T-helper 9 cell (primary cell): Measurements from ENCODE around the gene EDC3.
A peak's percentile ranks its signal among the peaks of the same experiment; 100 is the strongest.
"Not testable (repeated sequence)": the region's sequence is repeated elsewhere in the genome, so short reads cannot be mapped to it uniquely, and the experiment has no call there.

ENCODE experiments used
- DNase-seq: peaks from one replicate; pipeline ENCODE4 v3.0.0-alpha.2; 2020
- total RNA-seq, 2 donors: gene quantifications; one replicate each; lab custom pipeline; 2026; lab: John Stamatoyannopoulos, UW

The EDC3 gene
- total RNA-seq = 12.5 to 26.6 reads per million in 2 donors

- DNase-seq = peak; percentile 87
Observed at GRCh38 chr15:74695597-74696397, at the start of gene EDC3. Gene EDC3 (minus strand): TSS chr15:74696024. CDS start chr15:74675124, 20,900 bp downstream.

- DNase-seq = no peak
Observed at GRCh38 chr15:74742422-74742821, 46.6 kb upstream of the EDC3 start.

- not testable (repeated sequence) for DNase-seq
Observed at GRCh38 chr15:74738239-74738638, 42.4 kb upstream of the EDC3 start.

DNA sequence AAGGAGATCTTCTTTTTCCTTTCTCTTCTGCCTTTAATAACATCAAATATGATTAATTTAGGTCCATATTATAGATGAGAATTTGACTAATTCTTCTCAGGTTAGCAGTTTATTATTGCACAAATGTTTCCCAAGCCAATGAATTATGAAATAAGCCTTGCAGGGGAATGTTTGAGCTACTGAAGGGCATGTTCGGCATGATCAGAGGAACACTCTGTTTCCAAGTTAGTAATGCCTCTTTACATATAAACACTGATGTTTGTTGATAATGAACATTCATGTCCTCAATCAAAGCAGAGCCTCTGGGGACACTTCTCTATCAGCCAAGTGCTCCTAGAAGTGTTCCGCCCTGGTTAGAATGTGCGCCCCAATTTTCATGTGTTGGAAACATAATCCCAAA is 39.5 kb upstream of the EDC3 start:
- no peak for DNase-seq

DNA sequence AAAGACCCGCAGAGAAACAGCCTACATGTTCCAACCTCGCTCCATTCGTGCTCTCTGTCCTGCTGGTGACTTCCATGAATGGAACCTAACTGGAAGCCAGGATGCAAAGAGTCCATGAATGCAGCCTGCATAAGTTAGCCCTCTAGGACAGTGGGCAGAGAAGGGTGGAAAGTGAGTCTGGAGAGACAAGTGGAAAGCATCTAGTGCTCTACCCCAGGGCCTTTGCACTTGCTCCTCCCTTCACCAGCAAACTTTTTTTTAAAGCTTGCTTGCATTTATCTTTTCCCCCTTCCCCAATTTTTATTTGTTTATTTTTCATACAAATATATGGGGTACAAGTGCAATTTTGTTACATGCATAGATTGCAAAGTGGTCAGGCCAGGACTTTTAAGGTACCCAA is 37.4 kb upstream of the EDC3 start:
- DNase-seq = no peak

DNA sequence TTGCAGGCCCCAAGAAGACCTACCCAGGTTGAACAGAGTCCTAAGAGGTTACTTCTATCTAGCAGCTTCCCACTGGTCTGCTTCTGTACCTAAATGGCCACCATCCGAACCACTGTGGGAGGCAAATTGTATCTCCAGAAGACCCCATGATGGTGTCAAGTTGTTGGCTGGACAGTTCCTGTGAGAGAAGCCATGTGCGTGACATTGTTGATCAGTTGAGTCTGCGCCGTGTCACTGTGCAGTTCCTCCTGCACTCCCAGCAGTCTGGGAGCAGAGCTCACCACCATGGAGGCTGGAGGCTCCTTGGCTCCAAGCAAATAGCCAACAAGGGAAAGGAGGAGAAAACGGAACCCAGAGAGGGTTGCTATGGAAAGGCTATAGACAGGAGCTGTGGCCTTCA is 37.0 kb upstream of the EDC3 start:
- DNase-seq = no peak

GRCh38 chr15:74730619-74731316 is 34.9 kb upstream of the EDC3 start:
- no peak for DNase-seq

DNA sequence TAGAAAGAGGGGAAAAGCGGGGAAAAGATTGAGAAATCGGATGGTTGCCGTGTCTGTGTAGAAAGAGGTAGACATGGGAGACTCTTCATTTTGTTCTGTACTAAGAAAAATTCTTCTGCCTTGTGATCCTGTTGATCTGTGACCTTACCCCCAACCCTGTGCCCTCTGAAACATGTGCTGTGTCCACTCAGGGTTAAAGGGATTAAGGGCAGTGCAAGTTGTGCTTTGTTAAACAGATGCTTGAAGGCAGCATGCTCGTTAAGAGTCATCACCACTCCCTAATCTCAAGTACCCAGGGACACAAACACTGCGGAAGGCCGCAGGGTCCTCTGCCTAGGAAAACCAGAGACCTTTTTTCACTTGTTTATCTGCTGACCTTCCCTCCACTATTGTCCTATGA is 33.5 kb upstream of the EDC3 start:
- DNase-seq = not testable (repeated sequence)

DNA sequence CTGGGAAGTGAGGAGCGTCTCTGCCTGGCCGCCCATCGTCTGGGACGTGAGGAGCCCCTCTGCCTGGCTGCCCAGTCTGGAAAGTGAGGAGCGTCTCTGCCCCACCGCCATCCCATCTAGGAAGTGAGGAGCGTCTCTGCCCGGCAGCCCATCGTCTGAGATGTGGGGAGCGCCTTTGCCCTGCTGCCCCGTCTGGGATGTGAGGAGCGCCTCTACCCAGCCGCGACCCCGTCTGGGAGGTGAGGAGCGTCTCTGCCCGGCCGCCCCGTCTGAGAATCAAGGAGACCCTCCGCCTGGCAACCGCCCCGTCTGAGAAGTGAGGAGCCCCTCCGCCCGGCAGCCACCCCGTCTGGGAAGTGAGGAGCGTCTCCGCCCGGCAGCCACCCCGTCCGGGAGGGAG is 32.9 kb upstream of the EDC3 start:
- DNase-seq = not testable (repeated sequence)

DNA sequence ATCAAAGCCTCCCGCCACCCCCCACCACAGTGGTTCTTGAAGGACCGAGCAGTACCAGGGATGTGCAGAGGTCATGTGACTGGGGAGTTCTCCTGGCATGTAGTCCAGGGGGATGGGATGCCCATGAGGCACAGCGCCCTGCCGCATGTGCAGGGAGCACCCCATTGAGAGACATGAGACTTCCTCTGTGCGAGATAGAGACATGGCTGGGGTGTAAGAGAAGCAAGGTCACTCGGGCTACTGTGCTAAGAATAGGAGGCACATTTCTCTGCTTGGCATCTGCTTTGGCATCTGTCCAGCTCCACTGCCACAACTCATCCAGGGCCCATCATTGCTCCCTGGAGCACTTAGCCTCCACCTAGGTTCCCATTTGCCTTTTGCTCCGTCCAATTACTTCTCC is 31.9 kb upstream of the EDC3 start:
- no peak for DNase-seq

DNA sequence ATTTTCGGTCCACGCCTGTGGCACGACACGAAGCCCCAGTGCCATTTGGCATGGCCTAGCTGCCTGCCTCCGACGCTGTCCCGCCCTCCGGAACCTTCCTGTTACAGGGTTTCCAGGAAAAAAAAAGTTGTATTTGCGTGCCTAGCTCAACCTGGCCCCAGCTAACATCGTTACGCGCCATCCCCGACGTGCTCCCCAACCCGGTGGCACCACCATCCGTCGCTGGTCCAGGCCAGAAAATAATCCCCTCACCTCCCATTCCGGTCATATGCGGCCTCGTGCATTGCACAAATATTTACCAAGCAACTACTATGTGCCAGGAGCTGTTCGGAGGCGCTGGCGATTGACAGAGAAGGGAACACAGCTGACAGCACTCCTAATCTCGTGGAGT is 30.9 kb upstream of the EDC3 start:
- no peak for DNase-seq

- peak; percentile 33 for DNase-seq
Observed at GRCh38 chr15:74725845-74726773, 30.3 kb upstream of the EDC3 start.

GRCh38 chr15:74725225-74725774 is 29.5 kb upstream of the EDC3 start, which contains the start of gene CYP1A1:
Gene CYP1A1 (minus strand): TSS chr15:74725528. CDS start chr15:74723097, 2,431 bp downstream.
- DNase-seq = peak; percentile 14

DNA sequence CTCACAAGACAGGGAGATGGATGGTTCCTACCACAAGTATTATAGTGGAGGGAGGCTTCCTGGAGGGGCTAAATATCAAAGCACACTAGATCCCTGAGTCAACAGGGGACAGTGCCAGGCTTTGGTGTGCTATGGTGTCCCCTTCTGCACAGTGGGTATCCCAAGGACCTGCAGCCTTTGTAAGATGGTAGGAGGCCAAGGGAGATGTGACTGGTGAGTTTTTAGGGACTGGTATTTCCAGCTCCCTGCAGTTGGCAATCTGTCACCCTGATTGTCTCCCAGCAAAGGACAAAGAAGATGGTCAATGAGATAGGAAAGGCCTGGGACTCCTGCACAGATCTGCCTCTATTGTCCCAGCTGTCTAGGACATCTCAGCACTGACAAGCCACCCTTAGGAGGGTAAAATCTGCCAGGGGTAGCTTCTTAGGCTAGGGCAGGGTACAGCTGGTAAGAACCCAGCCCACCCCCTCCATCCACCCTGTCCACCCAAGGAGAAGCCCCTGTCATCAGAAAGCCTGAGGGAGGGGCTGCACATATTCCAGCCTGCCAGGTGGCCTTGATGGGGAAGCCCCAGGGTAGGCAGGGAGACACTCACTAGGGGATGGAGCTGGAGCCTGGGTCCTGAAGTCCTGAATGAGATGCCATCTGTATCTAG is 28.9 kb upstream of the EDC3 start:
- DNase-seq = no peak

DNA sequence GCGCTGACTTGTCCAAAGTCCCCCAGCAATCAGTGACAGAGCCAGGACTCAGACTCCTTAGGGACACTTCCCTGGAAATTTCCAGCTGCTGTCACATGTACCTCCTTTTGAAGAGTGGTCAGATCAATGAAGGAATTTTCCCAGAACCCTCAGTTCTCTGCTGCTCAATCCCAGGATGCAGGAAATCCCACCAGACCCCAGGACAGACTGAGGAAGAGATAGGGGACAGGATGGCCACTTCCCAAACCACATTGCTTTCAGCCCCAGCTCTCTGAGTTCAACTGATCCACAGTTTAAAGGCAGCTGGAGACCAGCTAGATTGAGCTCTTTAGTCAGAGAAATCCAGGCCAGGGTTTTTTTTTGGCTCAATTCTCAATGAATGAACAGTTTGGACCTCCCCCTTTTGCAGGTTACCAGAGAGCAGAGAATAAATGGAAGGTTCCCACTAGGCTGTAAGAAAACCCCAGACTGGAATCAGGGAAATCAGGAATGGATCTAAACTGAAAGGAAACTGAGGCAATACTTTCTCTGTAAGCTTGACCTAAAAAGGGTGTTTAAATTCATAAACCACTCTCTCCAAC is 28.0 kb upstream of the EDC3 start:
- DNase-seq = no peak

DNA sequence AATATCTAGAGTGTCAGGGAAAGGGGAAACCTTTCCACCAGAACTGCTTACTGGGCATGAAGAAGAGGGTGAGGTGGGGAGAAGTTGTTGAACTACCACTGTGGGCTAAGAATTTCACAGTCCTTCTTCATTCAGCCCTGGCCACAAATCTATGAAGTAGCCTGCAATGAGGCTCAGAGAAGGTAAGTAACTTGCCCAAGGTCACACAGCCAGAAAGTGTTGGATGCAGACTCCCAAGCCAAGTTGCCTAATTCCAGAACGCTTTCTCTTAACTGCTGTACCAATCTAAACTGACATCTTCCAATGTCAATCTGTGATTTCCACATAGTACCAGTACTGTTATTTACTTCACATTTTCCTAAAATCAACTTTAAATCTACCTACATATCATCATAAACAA is 27.4 kb upstream of the EDC3 start:
- no peak for DNase-seq

- DNase-seq = no peak
Observed at GRCh38 chr15:74722591-74722990, 26.8 kb upstream of the EDC3 start.

DNA sequence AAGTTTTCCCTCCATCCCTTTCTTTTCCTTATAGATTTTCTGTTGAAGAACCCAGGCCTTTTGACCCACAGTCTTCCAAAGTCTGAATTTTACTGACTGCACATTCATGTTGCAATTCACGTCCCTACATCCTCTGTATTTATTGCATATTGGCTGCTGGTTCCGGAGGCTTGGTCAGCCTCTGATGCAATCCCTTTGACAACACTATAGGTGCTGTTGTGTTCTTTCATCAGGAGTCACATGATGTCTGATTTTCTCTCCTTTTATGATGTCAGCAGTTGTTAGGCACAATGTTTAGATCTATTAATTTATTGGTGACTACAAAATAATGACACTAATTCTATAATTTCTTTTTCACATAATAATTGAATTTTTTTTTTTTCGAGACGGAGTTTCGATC is 20.8 kb upstream of the EDC3 start:
- no peak for DNase-seq

DNA sequence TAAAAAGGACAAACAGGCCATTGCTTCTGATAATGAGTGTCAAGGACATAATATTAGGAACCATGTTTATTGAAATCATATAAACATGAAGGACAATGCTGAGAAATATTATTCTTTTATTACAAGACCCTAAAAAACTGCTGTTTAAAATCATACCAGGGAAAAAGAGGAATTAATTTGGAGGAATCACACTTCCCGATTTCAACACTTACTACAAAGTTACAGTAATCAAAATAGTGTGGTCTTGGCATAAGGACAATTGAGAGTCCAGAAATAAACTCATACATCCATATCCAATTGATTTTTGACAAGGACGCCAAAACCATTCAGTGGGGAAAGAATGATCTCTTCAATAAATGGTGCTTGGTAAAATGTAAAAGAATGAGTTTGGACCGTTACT is 16.5 kb upstream of the EDC3 start:
- DNase-seq = no peak

GRCh38 chr15:74710319-74711094 is 14.7 kb upstream of the EDC3 start:
- DNase-seq = no peak

DNA sequence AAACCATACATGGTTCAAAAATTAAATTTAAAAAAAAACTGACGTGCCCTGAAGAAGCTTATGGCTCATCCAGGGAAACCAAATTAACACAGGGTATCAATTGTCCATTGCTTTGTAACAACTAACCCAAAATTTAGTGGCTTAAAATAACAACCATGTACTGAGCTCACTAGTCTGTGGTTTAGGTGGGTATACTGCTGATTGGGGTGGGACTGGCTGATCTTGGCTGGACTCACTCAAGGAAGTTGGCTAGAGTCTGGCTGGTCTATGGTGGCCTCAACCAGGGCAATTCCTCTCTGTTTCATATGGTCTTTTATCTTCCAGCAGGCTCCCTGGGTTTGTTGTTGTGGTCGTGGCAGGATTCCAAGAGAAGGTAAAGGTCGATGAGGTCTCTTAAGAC is 14.1 kb upstream of the EDC3 start:
- DNase-seq = no peak
